ENCODE results near the gene OTOR.

DNA sequence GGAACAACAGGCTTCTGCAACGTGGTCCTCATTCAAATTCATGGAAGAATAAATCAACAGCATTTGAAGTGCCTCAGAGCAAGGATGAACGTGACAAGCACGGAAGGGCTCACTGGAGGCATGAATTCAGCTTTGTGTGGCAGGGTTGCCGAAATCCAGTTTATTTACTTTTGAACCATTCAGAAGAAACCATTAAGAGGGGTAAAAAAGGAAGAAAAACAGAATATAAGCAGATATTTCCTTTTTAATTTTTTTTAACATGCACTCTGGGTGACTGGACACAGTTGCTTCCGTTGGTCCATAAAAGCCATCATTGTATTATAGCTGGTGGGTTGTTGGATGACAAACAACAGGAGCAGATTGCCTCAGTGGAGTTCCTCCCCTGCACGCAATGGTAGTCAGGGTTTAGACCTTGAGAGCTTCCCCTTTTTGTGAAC lies 35.6 kb upstream of the OTOR start:
- TF ChIP-seq, protein P1, sequence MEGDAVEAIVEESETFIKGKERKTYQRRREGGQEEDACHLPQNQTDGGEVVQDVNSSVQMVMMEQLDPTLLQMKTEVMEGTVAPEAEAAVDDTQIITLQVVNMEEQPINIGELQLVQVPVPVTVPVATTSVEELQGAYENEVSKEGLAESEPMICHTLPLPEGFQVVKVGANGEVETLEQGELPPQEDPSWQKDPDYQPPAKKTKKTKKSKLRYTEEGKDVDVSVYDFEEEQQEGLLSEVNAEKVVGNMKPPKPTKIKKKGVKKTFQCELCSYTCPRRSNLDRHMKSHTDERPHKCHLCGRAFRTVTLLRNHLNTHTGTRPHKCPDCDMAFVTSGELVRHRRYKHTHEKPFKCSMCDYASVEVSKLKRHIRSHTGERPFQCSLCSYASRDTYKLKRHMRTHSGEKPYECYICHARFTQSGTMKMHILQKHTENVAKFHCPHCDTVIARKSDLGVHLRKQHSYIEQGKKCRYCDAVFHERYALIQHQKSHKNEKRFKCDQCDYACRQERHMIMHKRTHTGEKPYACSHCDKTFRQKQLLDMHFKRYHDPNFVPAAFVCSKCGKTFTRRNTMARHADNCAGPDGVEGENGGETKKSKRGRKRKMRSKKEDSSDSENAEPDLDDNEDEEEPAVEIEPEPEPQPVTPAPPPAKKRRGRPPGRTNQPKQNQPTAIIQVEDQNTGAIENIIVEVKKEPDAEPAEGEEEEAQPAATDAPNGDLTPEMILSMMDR (IDR thresholded peaks at IDR 0.05) = no peak
- no peak for TF ChIP-seq POLR2A (IDR thresholded peaks at IDR 0.05)

Data from lower leg skin (tissue), 3 donors.